A549 treated with RU486 at 1 μM for 4 hours (cell line): Measurements from ENCODE around the gene RALGAPB. TPM values are rescaled to one million over a fixed set of nuclear protein-coding genes. Genes with fewer than 3 reads are reported as not detected.

Source experiments
- total RNA-seq: library from RNA; stranded (reverse); fragments of 200-300 nt; extraction: Qiagen RNA extraction; gene quantifications from 5 replicates; pipeline ENCODE4 v1.2.3, GENCODE V29; 2022; ENCODE audit warnings: low read depth

The RALGAPB gene
- 10.7 to 16.5 TPM (median 15.0 TPM) in 5 replicates for total RNA-seq

DNA sequence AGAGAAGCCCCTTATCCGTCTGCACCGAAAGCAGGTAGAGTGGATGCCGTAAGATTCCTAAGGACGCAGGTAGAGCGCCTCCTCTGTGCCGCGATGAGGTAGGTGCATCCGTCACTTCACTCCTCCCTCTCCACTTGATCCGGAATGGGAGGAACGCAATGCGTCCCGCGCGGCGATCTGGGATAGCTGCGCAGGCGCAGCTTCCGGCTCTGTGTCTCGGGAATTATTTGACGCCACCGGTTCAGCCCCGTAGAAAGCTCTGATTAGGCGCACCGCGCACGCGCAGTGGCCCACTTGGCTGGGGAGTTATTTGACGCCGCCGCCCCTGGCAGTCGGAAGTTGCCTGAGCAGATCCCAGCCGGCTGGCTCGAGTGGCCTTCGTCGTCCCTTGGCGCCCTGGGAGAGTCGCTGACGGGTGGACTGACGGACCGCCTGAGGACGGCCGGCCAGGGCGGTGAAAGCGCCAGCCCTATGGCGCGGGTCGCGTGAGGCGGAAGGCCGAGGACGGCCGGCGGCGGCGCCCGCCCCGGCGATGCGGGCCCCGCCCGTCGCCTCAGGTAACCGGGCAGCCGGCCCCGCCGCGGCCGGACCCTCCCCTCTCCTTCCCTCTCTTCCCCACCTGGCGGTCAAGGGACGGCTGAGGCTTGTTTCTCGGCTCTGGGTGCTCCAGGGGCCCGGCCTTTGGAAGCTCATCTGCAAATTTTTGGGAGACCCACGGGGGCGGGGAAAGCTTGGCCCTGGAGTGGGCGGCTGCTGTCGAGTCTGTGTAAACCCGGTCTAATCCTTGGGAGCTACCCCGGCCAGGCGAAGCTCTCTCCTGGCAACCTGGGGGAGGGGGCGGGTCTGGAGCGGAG is at the start of gene RALGAPB:
Gene RALGAPB (plus strand): TSS at position 331 of the 854 bp plus-strand sequence. CDS start 15,590 bp downstream, outside the sequence.

DNA sequence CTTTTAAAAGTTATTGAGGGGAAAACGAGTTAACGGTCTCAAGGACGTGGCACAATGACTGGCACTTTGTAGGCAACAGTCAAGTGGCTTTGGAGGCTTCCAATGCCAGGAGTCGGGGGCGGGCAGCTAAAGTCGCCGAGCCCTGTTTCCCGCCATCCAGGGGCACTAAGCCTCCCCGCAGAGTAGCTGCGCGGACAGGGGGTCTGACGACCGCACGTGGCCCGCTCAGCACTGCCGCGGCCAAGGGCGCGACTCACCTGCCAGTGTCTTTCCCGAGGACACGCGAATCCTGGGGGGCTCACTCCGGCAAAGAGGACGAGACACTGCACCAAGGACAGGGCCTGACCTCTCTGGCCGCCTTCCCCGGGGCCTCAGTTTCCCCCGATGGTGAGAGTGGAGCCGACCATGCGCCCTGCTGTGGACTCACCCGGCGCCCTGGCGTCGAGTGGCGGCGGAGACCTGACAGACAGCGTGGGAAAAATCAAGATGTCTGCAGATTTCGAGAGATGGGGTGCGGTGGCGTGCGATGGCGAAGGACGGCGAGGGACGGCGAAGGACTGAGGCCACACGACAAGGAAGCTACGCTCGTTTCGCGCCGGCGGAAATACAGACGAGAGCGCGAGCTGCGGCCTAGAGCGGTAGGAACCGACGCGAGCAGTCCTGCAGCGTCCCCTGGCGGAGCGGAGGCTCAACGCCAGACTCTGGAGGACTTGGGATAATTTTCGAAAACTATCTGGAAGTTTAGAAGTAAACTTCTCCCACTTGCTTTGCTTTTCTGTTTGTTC is 37.7 kb upstream of the RALGAPB start, which contains the start of gene SNHG17:
Gene SNHG17 (minus strand): TSS at position 559 of the 785 bp plus-strand sequence.

DNA sequence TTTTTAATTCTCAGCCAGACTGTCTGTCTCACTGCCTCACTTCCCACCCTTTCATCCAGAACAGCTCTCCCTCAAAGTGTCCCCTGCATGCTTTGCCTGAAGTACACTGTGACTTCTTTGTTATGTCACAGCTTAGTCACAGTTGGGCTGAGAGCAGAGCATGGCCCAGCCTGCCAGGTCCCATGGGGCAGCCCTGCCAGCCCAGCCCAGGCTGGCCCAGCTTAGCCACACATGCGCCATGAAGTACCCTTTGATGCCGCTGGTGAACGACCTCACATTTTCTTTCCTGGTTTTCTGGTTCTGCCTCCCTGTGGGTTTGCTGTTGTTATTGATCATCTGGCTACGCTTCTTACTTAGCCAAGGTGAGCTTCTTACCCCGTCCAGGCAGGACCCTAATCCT is 108.4 kb downstream of the RALGAPB start, which contains the start of gene ADIG:
Gene ADIG (plus strand): TSS at position 185 of the 400 bp plus-strand sequence. CDS start 54 bp downstream, at position 239.

DNA sequence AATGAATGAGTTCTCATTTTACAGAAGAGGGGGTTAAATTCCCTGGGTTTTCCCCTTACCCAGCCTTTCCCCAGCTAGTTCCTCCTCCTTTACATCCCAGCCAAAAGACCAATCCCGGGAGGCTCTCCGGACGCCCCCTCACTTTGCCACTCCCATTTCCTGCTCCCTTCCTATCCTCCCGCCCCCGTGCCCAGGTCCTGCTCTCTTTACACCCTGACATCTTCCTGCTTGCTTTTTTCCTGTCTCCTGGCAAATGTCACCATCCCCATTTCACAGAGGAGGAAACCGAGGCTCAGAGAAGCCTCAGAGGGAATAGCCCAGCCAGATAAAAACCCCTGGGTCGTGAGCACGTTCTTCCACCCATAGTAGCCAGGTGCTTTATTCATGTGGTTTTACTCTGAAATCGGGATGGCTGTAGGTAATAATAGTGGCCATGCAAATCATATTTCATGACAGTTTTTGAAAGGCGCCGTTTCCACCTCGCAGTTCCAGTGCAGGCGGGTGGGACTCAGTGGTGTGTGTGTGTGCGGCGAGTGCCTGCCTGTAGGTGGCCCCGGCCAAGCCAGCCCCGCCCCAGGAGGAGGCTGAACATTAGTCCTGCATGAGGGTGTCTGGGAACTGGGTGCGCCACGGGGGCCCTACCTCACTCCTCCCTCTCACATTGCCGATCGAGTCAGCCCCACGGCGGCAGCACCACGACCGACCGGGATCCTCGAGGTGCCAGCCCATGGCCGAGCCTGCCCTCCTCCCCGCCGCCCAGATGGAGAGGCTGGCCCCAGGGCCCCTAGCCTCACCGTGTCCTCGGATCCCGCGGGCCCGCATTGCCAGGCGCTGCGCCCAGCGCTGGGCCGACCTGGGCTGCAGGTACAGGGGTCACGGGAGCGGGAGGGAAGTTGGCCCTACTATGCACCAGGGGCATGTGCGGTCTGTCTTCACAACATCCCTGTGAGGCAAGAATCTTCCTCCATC is 128.9 kb downstream of the RALGAPB start, which contains the start of gene ARHGAP40:
Gene ARHGAP40 (plus strand): TSS at position 594 of the 969 bp plus-strand sequence.

Other genes starting within 250 kb of the RALGAPB start
- 0.11 to 0.21 TPM (median 0.15 TPM) in 4 of 5 replicates, not detected in the other for gene KIAA1755, start 212.1 kb upstream of the RALGAPB start, total RNA-seq
- not detected in 5 replicates for gene BPI, start 168.7 kb upstream of the RALGAPB start, total RNA-seq
- 0.98 to 1.4 TPM (median 1.1 TPM) in 5 replicates for gene LBP, start 126.4 kb upstream of the RALGAPB start, total RNA-seq
- gene SNHG17, start 37.5 kb upstream of the RALGAPB start, total RNA-seq: 175 to 225 TPM (median 196 TPM) in 5 replicates
- gene ADIG, start 108.4 kb downstream of the RALGAPB start, total RNA-seq: not detected in 5 replicates
- gene ARHGAP40, start 129.0 kb downstream of the RALGAPB start, total RNA-seq: not detected in 5 replicates